OCI-LY7 (cell line): ENCODE measurements around the gene PLCXD1. TPM values are rescaled to one million over a fixed set of nuclear protein-coding genes. Genes with fewer than 3 reads are reported as not detected.
A peak's percentile ranks its signal among the peaks of the same experiment; 100 is the strongest.

Experiments used
- BruUV-seq: library from RNA; stranded (reverse); fragments of 400-500 nt; replicated peaks from 2 replicates; lab custom pipeline; 2021; lab: Mats Ljungman, UMichigan
- CTCF ChIA-PET: fragments of 300-600 bp; sonication (Branson Sonifier 250); formaldehyde crosslinking; loops from one replicate; lab custom pipeline; 2022; ENCODE audit warnings: antibody characterized with exemption; ENCODE audit not compliant: unreplicated experiment; lab: Charles Lee
- POLR2A ChIA-PET: fragments of 300-600 bp; sonication (Branson Sonifier 250); formaldehyde crosslinking; loops from one replicate; lab custom pipeline; 2022; ENCODE audit warnings: antibody characterized with exemption; lab: Charles Lee
- DNase-seq: peaks from one replicate; pipeline ENCODE4 v3.0.0-alpha.2; 2015; ENCODE audit warnings: low spot score
- H2AFZ ChIP-seq: fragments of 200-600 bp; sonication (generic), shearing (Covaris generic); 2 replicates; pipeline ENCODE4 v1.6.1; 2014; ENCODE audit warnings: mild to moderate bottlenecking, antibody characterized with exemption, low read length, moderate library complexity
- H3K27ac ChIP-seq: fragments of 200-600 bp; sonication (generic); 2 replicates; pipeline ENCODE4 v1.5.1; 2014; ENCODE audit warnings: mixed run types, low read depth, mild to moderate bottlenecking, moderate library complexity, low read length, inconsistent platforms; ENCODE audit not compliant: poor library complexity, severe bottlenecking
- H3K36me3 ChIP-seq: fragments of 200-600 bp; sonication (generic); 2 replicates; pipeline ENCODE4 v1.6.1; 2014; ENCODE audit warnings: mild to moderate bottlenecking, antibody characterized with exemption, low read length, moderate library complexity, mixed read lengths; ENCODE audit not compliant: insufficient read depth
- H3K4me1 ChIP-seq: fragments of 200-600 bp; sonication (generic); 2 replicates; pipeline ENCODE4 v1.5.1; 2014; ENCODE audit warnings: mild to moderate bottlenecking, low read length; ENCODE audit not compliant: insufficient read depth, poor library complexity, severe bottlenecking
- H3K4me2 ChIP-seq: fragments of 200-600 bp; sonication (generic); 2 replicates; pipeline ENCODE4 v1.6.1; 2014; ENCODE audit warnings: mild to moderate bottlenecking, low read length
- H3K4me3 ChIP-seq: fragments of 200-600 bp; sonication (generic); 2 replicates; pipeline ENCODE4 v1.5.1; 2014; ENCODE audit warnings: mild to moderate bottlenecking, low read depth, low read length; ENCODE audit not compliant: poor library complexity, severe bottlenecking
- H3K79me2 ChIP-seq: fragments of 200-600 bp; sonication (generic); 2 replicates; pipeline ENCODE4 v1.6.1; 2016; ENCODE audit warnings: low read depth, mild to moderate bottlenecking, low read length, moderate library complexity, mixed read lengths; ENCODE audit not compliant: insufficient read depth
- H3K9me2 ChIP-seq: fragments of 200-600 bp; sonication (generic); 2 replicates; pipeline ENCODE4 v1.6.1; 2016; ENCODE audit warnings: mild to moderate bottlenecking, low read length, mixed read lengths; ENCODE audit not compliant: insufficient read depth
- H3K9me3 ChIP-seq: fragments of 200-600 bp; sonication (generic); 2 replicates; pipeline ENCODE4 v1.6.1; 2014; ENCODE audit warnings: mild to moderate bottlenecking, mixed run types, low read length, mixed read lengths
- H4K20me1 ChIP-seq: fragments of 200-600 bp; sonication (generic); 2 replicates; pipeline ENCODE4 v1.6.1; 2014; ENCODE audit warnings: mild to moderate bottlenecking, antibody characterized with exemption, low read length, moderate library complexity, mixed read lengths; ENCODE audit not compliant: insufficient read depth
- CTCF ChIP-seq: fragments of 200-600 bp; sonication (generic); conservative IDR thresholded peaks from 2 replicates; pipeline ENCODE4 v1.5.1; 2014; ENCODE audit warnings: mild to moderate bottlenecking, antibody characterized with exemption, low read length, moderate library complexity, mixed read lengths
- EZH2phosphoT487 ChIP-seq: fragments of 200-600 bp; sonication (generic); IDR thresholded peaks from 2 replicates; pipeline ENCODE4 v1.6.1; 2018; ENCODE audit warnings: low read depth, borderline replicate concordance, mild to moderate bottlenecking, mixed run types, antibody characterized with exemption, low read length, moderate library complexity, mixed read lengths
- intact Hi-C: fragments of 100-400 bp; cut with micrococcal nuclease; formaldehyde crosslinking; loops from one replicate; pipeline ENCODE4 v1.10.0; 2022; ENCODE audit not compliant: unreplicated experiment
- total RNA-seq, 2 experiments: library from RNA; depleted of rRNA in 1 of 2; stranded (reverse); fragments of >200 nt in 1 of 2; shearing (Covaris generic) in 1 of 2; gene quantifications; 2 replicates each; pipeline ENCODE4 v1.2.3, GENCODE V29; 2014 to 2022

PLCXD1 gene
- total RNA-seq, 2 experiments from 2014 or later, result 86.0 to 133 TPM

GRCh38 chrX:310621-311155 lies 29.5 kb downstream of the PLCXD1 start:
- POLR2A ChIA-PET, result no interaction called here
- DNase-seq, result no peak
- Histone ChIP-seq H3K27ac (no peak overlapping the region), H3K9me2 (no peaks in the 10 kb centered on the region), H3K79me2 (peaks cover 3% of the 10 kb centered on the region; the same call in 1 of the 2 replicates), H3K4me1 (no peaks in the 10 kb centered on the region), H3K36me3 (peaks cover 84% of the 10 kb centered on the region), H3K9me3 (no peaks in the 10 kb centered on the region), H4K20me1 (no peaks in the 10 kb centered on the region; the same call in 1 of the 2 replicates), H2AFZ (no peak overlapping the region), H3K4me2 (no peak overlapping the region), H3K4me3 (no peak overlapping the region)
- CTCF ChIA-PET, result no interaction called here
- BruUV-seq, result no TSS peak
- intact Hi-C loops, result no loop called here
- TF ChIP-seq CTCF, result no peak
- no peak for TF ChIP-seq EZH2phosphoT487

GRCh38 chrX:311156-312129 lies 30.3 kb downstream of the PLCXD1 start:
- TSS peak; percentile 51 for BruUV-seq

More at GRCh38 chrX:311156-312129, 30.3 kb downstream of the PLCXD1 start:
- Histone ChIP-seq H3K4me1 (no peaks in the 10 kb centered on the region), H2AFZ (no peak overlapping the region), H3K9me2 (no peaks in the 10 kb centered on the region), H3K4me2 (no peak overlapping the region), H3K4me3 (no peak overlapping the region), H4K20me1 (no peaks in the 10 kb centered on the region; the same call in 1 of the 2 replicates), H3K36me3 (peaks cover 81% of the 10 kb centered on the region), H3K79me2 (peaks cover 3% of the 10 kb centered on the region; the same call in 1 of the 2 replicates), H3K9me3 (no peaks in the 10 kb centered on the region), H3K27ac (no peak overlapping the region)
- no peak for TF ChIP-seq CTCF
- TF ChIP-seq EZH2phosphoT487, result no peak
- ChIA-PET POLR2A (no interaction called here), CTCF (no interaction called here)
- intact Hi-C loops, result no loop called here
- no peak for DNase-seq
